HepG2 (cell line): ENCODE data around the gene GJC1. TPM values are rescaled to one million over a fixed set of nuclear protein-coding genes. Genes with fewer than 3 reads are reported as not detected.

ENCODE experiments used
- ATAC-seq: fragments of 200-7000 bp; cut with Tn5 transposase; 3 replicates; pipeline ENCODE4 v1.9.1; 2020; ENCODE audit warnings: mild to moderate bottlenecking, moderate library complexity
- BruUV-seq: library from RNA; stranded (reverse); fragments of 400-500 nt; replicated peaks from 2 replicates; lab custom pipeline; 2021; lab: Mats Ljungman, UMichigan
- CTCF ChIA-PET: fragments of 300-600 bp; formaldehyde crosslinking; extraction: SDS; loops from one replicate; lab custom pipeline; 2021; ENCODE audit warnings: low total read pairs, inconsistent platforms, low intra/inter-chr PET ratio; lab: Yijun Ruan, JAX
- POLR2A ChIA-PET: fragments of 350-600 bp; sonication (Branson Sonifier 250); formaldehyde crosslinking; loops from one replicate; lab custom pipeline; 2020; ENCODE audit warnings: antibody characterized with exemption, inconsistent platforms; lab: Yijun Ruan, JAX
- DNase-seq: peaks from one replicate; pipeline ENCODE4 v3.0.0-alpha.2; 2015; ENCODE audit warnings: low spot score
- FAIRE-seq: peaks from 3 replicates; lab custom pipeline; 2011; peaks lifted over from hg19 to GRCh38; lab: Jason Lieb, UNC
- H2AFZ ChIP-seq: one replicate; pipeline ENCODE4 v1.6.1; 2011; ENCODE audit warnings: low read length, inconsistent platforms
- H3K27ac ChIP-seq: fragments of 300-600 bp; 3 replicates; pipeline ENCODE4 v1.8.0; 2011; ENCODE audit warnings: mixed run types, mild to moderate bottlenecking, mixed read lengths, low read length, inconsistent platforms; ENCODE audit not compliant: insufficient read depth; ENCODE audit errors: extremely low read length
- H3K27me3 ChIP-seq, 2 experiments: fragments of 200-600 bp in 1 of 2; 2 replicates in 1 of 2; 3 replicates in 1 of 2; pipeline versions ENCODE4 v1.6.0 to v1.8.0; 2011; ENCODE audit warnings: low read length in 2 of 2, mild to moderate bottlenecking in 2 of 2, moderate library complexity in 2 of 2, inconsistent platforms in 1 of 2; ENCODE audit not compliant: insufficient read depth in 2 of 2, control insufficient read depth in 1 of 2
- H3K36me3 ChIP-seq, 2 experiments: fragments of 200-600 bp in 1 of 2; replicated peaks in 1 of 2; 2 replicates in 1 of 2; 3 replicates in 1 of 2; pipeline versions ENCODE4 v1.5.1 to v1.8.0; 2011; ENCODE audit warnings: low read length in 2 of 2, inconsistent platforms in 1 of 2; ENCODE audit not compliant: insufficient read depth in 2 of 2, control insufficient read depth in 1 of 2
- H3K4me1 ChIP-seq: 2 replicates; pipeline ENCODE4 v1.5.1; 2012; ENCODE audit warnings: low read length, inconsistent platforms; ENCODE audit not compliant: insufficient read depth
- H3K4me2 ChIP-seq: 2 replicates; pipeline ENCODE4 v1.6.0; 2011; ENCODE audit warnings: low read depth, low read length, inconsistent platforms
- H3K4me3 ChIP-seq, 3 experiments: fragments of 200-600 bp in 1 of 3; sonication (generic), shearing (Covaris generic) in 1 of 3; replicated peaks in 1 of 3; 2 replicates each; pipeline ENCODE4 v1.5.1; 2011 to 2016; ENCODE audit warnings: low read length in 3 of 3, inconsistent platforms in 2 of 3, low read depth in 2 of 3, mild to moderate bottlenecking in 2 of 3, control low read depth in 1 of 3, mixed read lengths in 1 of 3; ENCODE audit not compliant: insufficient read depth in 1 of 3
- H3K79me2 ChIP-seq: one replicate; pipeline ENCODE4 v1.6.1; 2011; ENCODE audit warnings: low read length, inconsistent platforms; ENCODE audit not compliant: insufficient read depth
- H3K9ac ChIP-seq: 2 replicates; pipeline ENCODE4 v1.6.0; 2011; ENCODE audit warnings: mild to moderate bottlenecking, low read depth, low read length, inconsistent platforms; ENCODE audit not compliant: insufficient read depth
- H3K9me3 ChIP-seq: 2 replicates; pipeline ENCODE4 v1.5.1; 2012; ENCODE audit warnings: mild to moderate bottlenecking, low read length
- H4K20me1 ChIP-seq: 2 replicates; pipeline ENCODE4 v1.6.0; 2011; ENCODE audit warnings: inconsistent platforms, mild to moderate bottlenecking, low read length, moderate library complexity; ENCODE audit not compliant: insufficient read depth
- MLX ChIP-seq: IDR thresholded peaks from 2 replicates; pipeline ENCODE4 v1.6.1; 2016
- MTF2 ChIP-seq: sonication (generic); formaldehyde crosslinking; IDR thresholded peaks from 2 replicates; pipeline ENCODE4 v1.5.0; 2020; ENCODE audit warnings: missing genetic modification reagents, borderline replicate concordance
- RERE ChIP-seq: IDR thresholded peaks from 2 replicates; pipeline ENCODE4 v1.6.1; 2016; ENCODE audit warnings: low read depth, missing genetic modification reagents, missing compliant biosample characterization
- ZFX ChIP-seq: sonication (generic); formaldehyde crosslinking; IDR thresholded peaks from 2 replicates; pipeline ENCODE4 v1.4.0; 2020; ENCODE audit warnings: mild to moderate bottlenecking, low read depth, missing genetic modification reagents, moderate library complexity
- ZNF10 ChIP-seq: sonication (generic); formaldehyde crosslinking; IDR thresholded peaks from 2 replicates; pipeline ENCODE4 v1.4.0; 2020; ENCODE audit warnings: mild to moderate bottlenecking, low read depth, missing genetic modification reagents, borderline replicate concordance
- ZNF484 ChIP-seq: sonication (generic); formaldehyde crosslinking; IDR thresholded peaks from 2 replicates; pipeline ENCODE4 v1.5.1; 2020; ENCODE audit warnings: mild to moderate bottlenecking, low read depth, missing genetic modification reagents, borderline replicate concordance
- ZNF501 ChIP-seq: sonication (generic); formaldehyde crosslinking; IDR thresholded peaks from 2 replicates; pipeline ENCODE4 v1.5.1; 2020; ENCODE audit warnings: mild to moderate bottlenecking, moderate library complexity, missing genetic modification reagents
- WGBS: methylation state at CpG from one replicate; pipeline ENCODE4 v1.1.6; 2017; ENCODE audit warnings: low lambda C conversion rate; 5-methylcytosine and 5-hydroxymethylcytosine counted together
- in situ Hi-C: cut with HindIII; loops from 2 replicates; pipeline ENCODE4 v1.10.0; 2017; ENCODE audit warnings: low pct_unique_long_range_greater_than_20kb; ENCODE audit not compliant: extremely low pct_ligation_motif_present
- intact Hi-C: fragments of 100-400 bp; cut with micrococcal nuclease; formaldehyde crosslinking; loops from one replicate; pipeline ENCODE4 v1.10.0; 2022; ENCODE audit not compliant: unreplicated experiment
- polyA plus RNA-seq, 8 experiments: library from polyadenylated mRNA; depleted of rRNA in 3 of 8; stranded (reverse) in 7 of 8; unstranded in 1 of 8; fragments of >200 nt; fragmentation: Illumina TruSeq in 4 of 8; extraction: Trizol in 4 of 8; gene quantifications; 2 replicates each; pipeline versions ENCODE4 v1.2.1 to v1.2.3, GENCODE V29; 2011 to 2016; ENCODE audit warnings: low read depth in 4 of 8, missing spikeins in 1 of 8, mixed read lengths in 1 of 8; ENCODE audit not compliant: insufficient read depth in 1 of 8
- total RNA-seq, 5 experiments: library from RNA; depleted of rRNA; stranded (reverse); fragments of >200 nt; fragmentation: Illumina TruSeq; extraction: Trizol; gene quantifications; 2 replicates each; pipeline ENCODE4 v1.2.3, GENCODE V29; 2016; ENCODE audit warnings: low read depth in 1 of 5

GJC1 gene
- total and polyA plus RNA-seq, 2 of the 13 experiments (the other 11 are each of a cell fraction or from before 2014, with no cell fraction given) = 1.7 TPM

GRCh38 chr17:44780161-44780560 lies 49.9 kb downstream of the GJC1 start:
- Histone ChIP-seq H4K20me1 (no peaks in the 10 kb centered on the region), H2AFZ (no peak overlapping the region), H3K27ac (no peak overlapping the region), H3K27me3 (peaks cover 3 to 43% of the 10 kb centered on the region in 2 experiments; a peak in 3 of 5 replicates), H3K79me2 (no peaks in the 10 kb centered on the region), H3K4me3 (no peak overlapping the region), H3K4me1 (peaks cover 49% of the 10 kb centered on the region), H3K9ac (no peak overlapping the region), H3K4me2 (no peak overlapping the region), H3K36me3 (no peaks in the 10 kb centered on the region), H3K9me3 (no peaks in the 10 kb centered on the region)
- TF ChIP-seq ZNF501 (no peak), ZFX (CRISPR knock-in tag) (0 out of 2 replicates have a peak, but pooled peaks have one; percentile 7)
- intact Hi-C loops = no loop called here
- no peak for ATAC-seq
- no TSS peak for BruUV-seq
- in situ Hi-C loops = loop anchor here (5.0 to 25.0 kb wide), 2 partner anchors 47 to 232 kb away; no protein-coding TSS in a partner anchor
- no peak for DNase-seq
- WGBS = 34% methylated on average over 12 of the region's 12 CpGs
- FAIRE-seq = no peak
- CTCF ChIA-PET = interaction anchor here (1.6 to 3.7 kb wide), 2 partner anchors 85 to 98 kb away, joined by 13 to 45 read pairs; no protein-coding TSS in a partner anchor
- POLR2A ChIA-PET = interaction anchor here (0.6 kb wide), 1 partner anchor 369 kb away, joined by 4 read pairs; no protein-coding TSS in a partner anchor

- peak overlapping the region; percentile 98 for H3K4me2 ChIP-seq
- DNase-seq = peak; percentile 66
- peak overlapping the region; percentile 50 to 81 (median 52); a peak in 5 of 6 replicates for H3K4me3 ChIP-seq
- peak; percentile 37 for ATAC-seq
- intact Hi-C loops (loop anchor here (1.0 to 5.0 kb wide), 2 partner anchors 86 to 243 kb away; no protein-coding TSS in a partner anchor), in situ Hi-C loops (loop anchor here (5.0 to 25.0 kb wide), 3 partner anchors 48 to 233 kb away; no protein-coding TSS in a partner anchor)
- no peaks in the 10 kb centered on the region for H3K9me3 ChIP-seq
- FAIRE-seq = peak; percentile 93
- peak overlapping the region; percentile 31; the same call in 1 of the 2 replicates for H3K9ac ChIP-seq
- CTCF ChIA-PET = interaction anchor here (1.1 to 3.7 kb wide), 3 partner anchors 52 to 99 kb away, joined by 4 to 45 read pairs (median 13); no protein-coding TSS in a partner anchor
- no peak overlapping the region for H3K27ac ChIP-seq
- no peaks in the 10 kb centered on the region for H3K79me2 ChIP-seq
- H3K4me1 ChIP-seq = peaks cover 56% of the 10 kb centered on the region
- H3K36me3 ChIP-seq = no peaks in the 10 kb centered on the region
- peaks cover 3 to 41% of the 10 kb centered on the region in 2 experiments; a peak in 3 of 5 replicates for H3K27me3 ChIP-seq
- no peaks in the 10 kb centered on the region for H4K20me1 ChIP-seq
- H2AFZ ChIP-seq = no peak overlapping the region
- POLR2A ChIA-PET = interaction anchor here (0.7 kb wide), 1 partner anchor 46 kb away, joined by 4 read pairs; no protein-coding TSS in a partner anchor
- BruUV-seq = no TSS peak
- WGBS = 19% methylated on average over 30 of the region's 36 CpGs
- TF ChIP-seq MLX (CRISPR knock-in tag) = 0 out of 2 replicates have a peak, but pooled peaks have one; percentile 9
- no peak for TF ChIP-seq ZNF484 (CRISPR knock-in tag)
- TF ChIP-seq RERE (CRISPR knock-in tag) = no peak
- no peak for TF ChIP-seq ZNF10 (CRISPR knock-in tag)
- no peak for TF ChIP-seq MTF2
Measured at GRCh38 chr17:44779211-44780025, 50.7 kb downstream of the GJC1 start.
